Measurements from ENCODE around the gene TPI1. TPM values are rescaled to one million over a fixed set of nuclear protein-coding genes. Genes with fewer than 3 reads are reported as not detected.

TPI1 gene
- polyA plus RNA-seq (2013, experiment 1 of 2; ENCODE audit: insufficient read length) = 1,251 TPM
- 1,284 TPM for polyA plus RNA-seq (2013, experiment 2 of 2; ENCODE audit: insufficient read length)

DNA sequence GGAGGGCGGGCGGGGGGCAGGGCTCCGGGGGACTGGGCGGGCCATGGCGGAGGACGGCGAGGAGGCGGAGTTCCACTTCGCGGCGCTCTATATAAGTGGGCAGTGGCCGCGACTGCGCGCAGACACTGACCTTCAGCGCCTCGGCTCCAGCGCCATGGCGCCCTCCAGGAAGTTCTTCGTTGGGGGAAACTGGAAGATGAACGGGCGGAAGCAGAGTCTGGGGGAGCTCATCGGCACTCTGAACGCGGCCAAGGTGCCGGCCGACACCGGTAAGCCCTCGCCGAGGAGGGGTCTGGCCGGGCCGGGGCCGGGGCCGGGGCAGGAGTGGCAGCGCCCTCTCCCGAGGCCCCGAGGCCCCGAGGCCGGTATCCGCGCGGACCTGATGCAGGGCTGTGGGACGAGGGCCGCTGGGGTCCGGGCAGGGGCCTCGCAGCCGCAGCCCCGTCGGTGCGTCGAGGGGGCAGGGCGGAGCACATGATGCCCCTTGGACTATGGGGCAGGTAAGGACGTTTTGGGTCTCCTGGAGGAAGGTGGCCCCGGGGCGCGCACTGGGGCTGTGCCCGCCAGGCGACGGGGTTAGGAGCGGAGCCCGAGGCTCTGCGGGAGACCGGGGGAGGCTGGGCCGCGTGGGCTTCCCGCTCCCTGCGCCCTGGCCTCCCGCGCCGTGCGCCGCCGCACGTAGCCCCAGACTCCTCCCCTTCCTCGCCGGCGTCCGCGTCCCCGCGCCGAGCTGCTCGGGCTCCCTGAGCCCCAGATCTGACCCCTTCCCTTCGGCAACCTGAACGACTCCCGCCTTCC lies at the start of gene TPI1:
Gene TPI1 (plus strand): TSS at position 119 of the 798 bp plus-strand sequence. CDS start 36 bp downstream, at position 155.
- DNase-seq = peak; percentile 80

DNA sequence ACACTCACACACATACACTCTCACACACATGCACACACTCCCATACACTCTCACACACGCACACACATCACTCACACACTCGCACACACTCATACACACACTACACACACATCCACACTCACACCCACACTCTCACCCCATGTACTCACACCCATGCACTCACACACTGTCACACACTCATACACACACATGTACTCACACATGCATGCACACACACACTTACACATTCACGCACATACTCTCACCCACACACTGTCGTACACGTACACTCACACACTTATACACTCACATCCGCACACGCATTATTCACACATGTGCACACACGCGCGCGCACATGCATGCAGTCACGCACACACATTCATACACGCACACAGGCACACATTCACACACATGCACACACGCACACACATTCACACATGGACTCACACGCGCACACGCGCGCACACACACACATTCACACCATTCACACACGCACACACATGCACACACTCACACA lies 49.6 kb upstream of the TPI1 start:
- DNase-seq = no peak

DNA sequence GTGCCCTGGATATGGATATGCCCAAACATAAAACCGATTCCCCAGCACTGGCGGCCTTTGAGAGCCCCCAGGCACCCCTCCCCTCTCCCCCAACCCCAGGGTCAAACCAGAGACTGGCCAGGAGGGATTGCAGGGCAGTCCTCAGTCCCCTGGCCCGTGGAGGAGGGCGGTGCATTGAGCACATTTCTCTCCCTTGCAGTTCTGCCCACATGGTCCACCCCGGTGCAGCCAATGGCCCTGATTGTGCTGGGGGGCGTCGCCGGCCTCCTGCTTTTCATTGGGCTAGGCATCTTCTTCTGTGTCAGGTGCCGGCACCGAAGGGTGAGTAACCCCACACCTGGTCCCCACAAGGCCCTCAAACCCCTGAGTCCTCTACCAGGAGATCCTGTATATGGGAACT lies 49.1 kb upstream of the TPI1 start:
- no peak for DNase-seq

DNA sequence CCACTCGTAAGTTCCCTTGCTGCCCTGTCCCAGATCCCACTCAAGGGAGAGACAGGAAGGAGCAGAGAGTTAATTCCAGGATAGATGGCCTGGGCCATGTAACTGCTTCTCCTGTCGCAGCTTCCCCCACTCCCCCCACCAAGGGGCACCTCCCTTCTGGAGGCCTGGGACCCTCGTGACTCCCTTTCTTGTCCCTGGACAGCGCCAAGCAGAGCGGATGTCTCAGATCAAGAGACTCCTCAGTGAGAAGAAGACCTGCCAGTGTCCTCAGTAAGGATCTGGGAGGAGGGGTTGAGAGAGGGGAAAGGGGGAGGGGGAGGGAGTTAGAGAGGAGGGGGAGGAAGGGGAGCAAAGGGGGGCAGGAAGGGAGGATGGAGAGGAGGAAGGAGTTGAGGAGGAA lies 48.7 kb upstream of the TPI1 start:
- DNase-seq = no peak

DNA sequence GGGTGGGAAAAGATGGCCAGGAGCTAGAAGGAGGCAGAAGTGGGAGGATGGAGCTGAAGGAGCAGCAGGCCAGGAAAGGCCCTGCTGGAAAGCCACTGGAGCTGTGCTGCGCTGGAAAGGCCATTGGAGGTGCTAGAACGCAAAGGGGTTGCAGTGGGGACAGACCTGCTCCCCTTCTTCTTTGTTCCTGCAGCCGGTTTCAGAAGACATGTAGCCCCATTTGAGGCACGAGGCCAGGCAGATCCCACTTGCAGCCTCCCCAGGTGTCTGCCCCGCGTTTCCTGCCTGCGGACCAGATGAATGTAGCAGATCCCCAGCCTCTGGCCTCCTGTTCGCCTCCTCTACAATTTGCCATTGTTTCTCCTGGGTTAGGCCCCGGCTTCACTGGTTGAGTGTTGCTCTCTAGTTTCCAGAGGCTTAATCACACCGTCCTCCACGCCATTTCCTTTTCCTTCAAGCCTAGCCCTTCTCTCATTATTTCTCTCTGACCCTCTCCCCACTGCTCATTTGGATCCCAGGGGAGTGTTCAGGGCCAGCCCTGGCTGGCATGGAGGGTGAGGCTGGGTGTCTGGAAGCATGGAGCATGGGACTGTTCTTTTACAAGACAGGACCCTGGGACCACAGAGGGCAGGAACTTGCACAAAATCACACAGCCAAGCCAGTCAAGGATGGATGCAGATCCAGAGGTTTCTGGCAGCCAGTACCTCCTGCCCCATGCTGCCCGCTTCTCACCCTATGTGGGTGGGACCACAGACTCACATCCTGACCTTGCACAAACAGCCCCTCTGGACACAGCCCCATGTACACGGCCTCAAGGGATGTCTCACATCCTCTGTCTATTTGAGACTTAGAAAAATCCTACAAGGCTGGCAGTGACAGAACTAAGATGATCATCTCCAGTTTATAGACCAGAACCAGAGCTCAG lies 48.0 kb upstream of the TPI1 start:
- no peak for DNase-seq

DNA sequence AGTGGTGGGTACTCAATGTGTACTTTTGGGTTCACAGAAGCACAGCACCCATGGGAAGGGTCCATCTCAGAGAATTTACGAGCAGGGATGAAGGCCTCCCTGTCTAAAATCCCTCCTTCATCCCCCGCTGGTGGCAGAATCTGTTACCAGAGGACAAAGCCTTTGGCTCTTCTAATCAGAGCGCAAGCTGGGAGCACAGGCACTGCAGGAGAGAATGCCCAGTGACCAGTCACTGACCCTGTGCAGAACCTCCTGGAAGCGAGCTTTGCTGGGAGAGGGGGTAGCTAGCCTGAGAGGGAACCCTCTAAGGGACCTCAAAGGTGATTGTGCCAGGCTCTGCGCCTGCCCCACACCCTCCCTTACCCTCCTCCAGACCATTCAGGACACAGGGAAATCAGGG lies 47.2 kb upstream of the TPI1 start:
- no peak for DNase-seq

DNA sequence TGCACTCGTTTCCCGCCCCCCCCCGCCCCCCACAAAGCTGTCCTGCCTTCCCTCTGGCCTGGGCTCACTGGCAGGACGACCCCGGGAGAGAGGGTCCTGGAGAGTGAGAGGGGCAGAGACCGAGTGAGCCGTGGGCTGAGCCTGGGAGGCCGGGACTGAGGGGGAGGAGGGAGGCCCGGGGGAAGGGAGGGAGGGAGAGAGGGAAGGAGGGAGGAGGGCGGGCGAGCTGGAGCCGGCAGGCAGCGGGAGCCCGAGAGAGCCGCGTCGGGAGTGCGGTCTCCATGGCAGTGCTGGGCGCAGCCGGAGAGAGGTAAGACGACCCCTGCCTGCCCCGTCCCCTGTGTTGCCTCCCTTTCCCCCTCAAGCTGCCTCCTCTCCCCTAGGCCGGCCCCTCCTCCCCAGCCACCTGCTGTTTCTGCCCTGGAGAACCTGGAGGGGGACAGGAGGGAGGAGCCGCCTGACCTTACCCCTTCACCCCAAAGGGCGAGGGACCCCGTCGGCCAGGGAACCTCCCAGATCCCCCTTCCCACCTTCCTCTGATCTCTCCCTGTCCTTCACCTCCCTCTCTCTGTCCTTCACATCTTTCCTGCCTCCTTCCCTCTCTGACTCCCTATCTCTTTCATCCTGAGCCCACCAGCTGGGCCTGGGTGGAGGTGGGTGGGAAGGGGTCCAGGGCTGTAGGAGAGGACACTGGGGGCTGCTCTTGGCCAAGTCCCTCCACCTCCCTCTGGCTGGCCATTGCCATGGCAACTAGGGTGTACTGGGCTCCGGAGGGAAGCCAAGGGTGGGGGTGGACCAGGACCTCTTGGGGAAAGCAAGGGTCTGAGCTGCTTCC lies 45.5 kb upstream of the TPI1 start, which contains the start of gene GPR162:
Gene GPR162 (plus strand): TSS at position 231 of the 835 bp plus-strand sequence. CDS start 2,078 bp downstream, outside the sequence.
- DNase-seq = peak; percentile 61

DNA sequence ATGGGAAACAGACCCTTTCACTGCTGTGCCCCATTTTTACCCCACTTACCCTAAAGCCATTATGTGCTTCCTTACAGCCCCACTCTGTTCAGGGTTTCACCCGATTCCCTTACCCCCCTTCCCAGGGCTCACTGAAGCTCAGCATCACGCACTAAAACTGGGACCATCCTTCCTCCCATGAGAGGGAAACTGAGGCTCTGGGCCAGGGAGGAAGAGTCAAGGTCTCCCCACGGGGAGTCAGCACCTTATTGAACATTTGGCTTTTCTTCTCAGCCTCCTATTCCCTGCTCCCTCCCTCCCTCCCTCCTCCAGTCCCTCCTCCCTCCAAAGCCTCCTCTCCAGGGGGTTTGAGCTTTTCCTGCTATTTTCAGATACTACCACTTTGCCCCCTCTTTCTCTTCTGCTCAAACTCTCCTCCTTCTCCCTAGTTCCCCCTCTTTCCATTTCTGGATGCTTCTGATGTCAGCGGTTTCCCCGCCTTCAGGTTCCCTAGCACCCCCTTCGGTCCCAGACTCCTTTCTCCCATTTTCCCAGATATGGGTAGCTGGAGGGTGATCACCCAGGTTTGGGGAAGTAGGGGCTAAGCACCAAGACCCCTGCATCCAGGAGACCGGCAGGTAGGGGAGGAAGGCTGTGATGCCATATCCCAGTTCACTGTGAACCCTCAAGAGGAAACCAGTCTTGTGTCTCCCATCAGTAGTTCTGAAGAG lies 44.8 kb upstream of the TPI1 start:
- no peak for DNase-seq

DNA sequence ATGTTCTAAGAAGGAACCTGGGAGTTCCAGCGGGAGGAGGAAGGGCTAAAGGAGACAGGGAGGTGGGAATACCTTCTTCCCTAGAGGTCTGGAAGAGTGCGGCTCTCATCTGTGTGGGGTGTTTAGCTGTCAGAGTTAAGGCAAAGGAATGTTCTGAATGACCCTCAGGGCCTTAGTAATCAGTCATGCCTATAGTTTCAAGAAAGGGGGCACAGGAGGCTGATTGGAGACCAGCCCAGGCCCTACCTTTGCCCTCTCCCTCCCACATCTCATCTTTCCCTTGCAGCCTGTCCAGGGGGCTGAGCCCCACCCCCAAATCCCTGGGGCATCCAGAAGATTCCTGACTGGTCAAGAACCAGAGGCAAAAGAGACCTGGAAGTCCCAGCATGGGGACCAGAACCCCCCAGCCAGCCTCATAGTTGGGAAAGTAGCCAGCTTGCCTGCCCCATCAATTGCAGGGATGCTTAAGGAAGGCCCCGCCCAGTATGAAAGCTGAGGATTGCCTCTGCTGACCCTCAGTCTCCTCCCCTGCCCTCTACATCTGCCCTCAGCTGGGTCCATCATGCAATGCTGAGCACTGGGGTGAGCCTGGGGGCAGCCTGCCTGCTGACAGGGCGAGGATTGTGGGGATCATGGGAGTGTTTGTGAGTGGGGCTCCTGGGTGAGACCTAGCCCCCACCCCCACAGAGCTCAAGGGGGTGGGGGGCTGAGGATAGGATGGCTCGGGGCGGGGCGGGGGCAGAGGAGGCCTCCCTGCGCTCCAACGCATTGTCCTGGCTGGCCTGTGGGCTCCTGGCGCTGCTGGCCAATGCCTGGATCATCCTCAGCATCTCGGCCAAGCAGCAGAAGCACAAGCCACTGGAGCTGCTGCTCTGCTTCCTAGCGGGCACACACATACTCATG lies 43.9 kb upstream of the TPI1 start:
- no peak for DNase-seq

DNA sequence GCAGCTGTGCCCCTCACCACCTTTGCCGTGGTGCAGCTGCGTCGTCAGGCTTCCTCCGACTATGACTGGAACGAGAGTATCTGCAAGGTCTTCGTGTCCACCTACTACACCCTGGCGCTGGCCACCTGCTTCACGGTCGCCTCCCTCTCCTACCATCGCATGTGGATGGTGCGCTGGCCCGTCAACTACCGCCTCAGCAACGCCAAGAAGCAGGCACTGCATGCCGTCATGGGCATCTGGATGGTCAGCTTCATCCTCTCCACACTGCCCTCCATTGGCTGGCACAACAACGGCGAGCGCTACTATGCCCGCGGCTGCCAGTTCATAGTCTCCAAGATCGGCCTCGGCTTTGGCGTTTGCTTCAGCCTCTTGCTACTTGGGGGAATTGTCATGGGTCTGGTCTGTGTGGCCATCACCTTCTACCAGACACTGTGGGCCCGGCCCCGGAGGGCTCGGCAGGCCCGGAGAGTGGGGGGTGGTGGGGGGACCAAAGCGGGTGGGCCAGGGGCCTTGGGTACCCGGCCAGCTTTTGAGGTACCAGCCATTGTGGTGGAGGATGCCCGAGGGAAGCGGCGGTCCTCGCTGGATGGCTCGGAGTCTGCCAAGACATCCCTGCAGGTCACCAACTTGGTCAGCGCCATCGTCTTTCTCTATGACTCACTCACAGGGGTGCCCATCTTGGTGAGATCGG lies 43.1 kb upstream of the TPI1 start:
- no peak for DNase-seq

DNA sequence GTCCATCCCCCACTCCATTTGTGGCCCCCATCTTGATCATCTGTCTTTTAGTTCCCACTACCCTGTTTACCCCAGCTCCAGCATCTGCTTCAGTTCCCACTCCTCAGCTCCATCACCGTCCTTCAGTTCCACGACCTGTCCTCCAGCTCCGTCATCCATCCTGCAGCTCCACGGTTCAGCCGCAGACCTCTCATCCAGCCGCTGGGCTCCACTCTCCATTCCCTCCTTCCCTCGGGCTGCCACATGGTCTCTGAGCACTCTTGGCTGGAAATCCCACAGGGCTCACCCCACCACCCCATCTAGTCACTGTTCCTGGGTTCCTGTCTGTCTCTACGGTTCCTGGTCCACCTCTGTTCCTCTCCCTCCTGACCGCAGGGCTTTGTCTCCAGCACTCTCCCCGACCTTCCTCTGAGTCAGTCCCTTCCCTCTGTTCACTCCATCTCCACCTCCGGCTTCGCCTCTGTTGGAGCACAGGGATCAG lies 42.4 kb upstream of the TPI1 start:
- DNase-seq = peak; percentile 35

DNA sequence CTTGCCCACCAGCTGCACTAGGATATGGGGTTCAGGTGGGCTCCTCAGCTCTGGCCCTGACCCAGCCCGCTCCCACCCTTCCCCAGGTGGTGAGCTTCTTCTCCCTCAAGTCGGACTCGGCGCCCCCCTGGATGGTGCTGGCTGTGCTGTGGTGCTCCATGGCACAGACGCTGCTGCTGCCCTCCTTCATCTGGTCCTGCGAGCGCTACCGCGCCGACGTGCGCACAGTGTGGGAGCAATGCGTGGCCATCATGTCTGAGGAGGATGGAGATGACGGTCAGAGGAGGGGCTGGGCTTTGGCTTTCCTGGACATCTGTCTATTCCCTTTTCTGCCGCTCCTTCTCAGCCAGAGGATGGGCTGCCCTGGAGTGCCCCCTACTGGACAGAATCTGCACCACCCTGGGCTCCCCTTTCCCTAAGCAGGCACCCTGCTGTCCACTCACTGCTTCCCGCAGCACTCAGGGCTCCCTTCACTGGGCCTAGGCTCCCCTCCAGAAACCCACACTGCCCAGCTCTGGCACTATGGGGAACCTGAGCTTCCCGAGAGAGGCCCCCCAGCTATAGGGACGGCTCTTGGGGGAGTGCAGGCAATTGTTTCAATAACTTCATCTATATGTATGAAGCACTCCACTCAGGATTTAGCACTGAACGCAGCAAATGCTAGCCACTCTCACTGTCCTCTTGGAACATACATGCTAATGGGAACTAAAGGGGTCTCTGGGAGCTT lies 41.8 kb upstream of the TPI1 start:
- peak; percentile 84 for DNase-seq

DNA sequence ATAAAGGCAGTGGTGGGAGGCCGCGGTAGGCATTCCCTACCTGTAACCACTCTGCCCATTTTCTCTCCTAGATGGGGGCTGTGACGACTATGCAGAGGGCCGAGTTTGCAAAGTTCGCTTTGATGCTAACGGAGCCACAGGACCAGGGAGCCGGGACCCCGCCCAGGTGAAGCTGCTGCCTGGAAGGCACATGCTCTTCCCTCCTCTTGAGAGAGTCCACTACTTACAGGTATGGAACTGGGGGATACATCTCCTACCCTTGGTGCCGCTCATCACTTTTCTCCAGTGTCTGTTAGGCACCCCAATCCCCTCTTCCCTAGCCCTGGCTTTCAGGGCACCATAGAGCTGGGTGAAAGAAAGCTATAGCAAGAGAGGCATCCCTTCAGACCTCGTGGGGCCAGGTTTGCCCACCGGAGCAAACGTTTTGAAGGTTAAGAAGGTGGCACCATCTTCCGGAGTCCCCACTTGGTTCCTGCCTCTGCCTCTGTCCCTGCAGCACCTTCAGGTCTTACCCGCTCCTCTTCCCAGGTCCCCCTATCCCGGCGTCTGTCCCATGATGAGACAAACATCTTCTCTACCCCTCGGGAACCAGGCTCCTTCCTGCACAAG lies 41.1 kb upstream of the TPI1 start:
- DNase-seq = no peak

DNA sequence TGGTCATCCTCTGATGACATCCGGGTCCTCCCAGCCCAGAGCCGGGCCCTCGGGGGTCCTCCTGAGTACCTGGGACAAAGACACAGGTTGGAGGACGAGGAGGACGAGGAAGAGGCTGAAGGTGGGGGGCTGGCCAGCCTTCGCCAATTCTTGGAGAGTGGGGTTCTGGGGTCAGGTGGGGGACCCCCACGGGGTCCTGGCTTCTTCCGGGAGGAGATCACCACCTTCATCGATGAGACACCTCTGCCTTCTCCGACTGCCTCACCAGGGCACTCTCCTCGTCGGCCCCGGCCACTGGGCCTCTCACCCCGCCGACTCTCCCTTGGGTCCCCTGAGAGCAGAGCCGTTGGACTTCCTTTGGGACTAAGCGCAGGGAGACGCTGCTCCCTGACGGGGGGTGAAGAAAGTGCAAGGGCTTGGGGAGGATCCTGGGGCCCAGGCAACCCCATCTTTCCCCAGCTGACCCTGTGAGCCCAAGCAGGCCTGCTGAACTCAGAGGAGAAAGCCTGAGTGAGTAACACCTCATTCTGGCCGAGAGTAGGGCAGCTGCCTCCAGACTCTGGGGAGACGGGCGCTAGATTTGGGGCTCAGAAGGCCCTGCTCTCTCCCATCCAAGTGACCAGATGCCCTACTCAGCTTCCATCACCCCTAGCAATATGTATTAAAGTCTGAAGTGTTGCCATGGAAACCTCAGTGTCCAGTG lies 40.4 kb upstream of the TPI1 start:
- no peak for DNase-seq

DNA sequence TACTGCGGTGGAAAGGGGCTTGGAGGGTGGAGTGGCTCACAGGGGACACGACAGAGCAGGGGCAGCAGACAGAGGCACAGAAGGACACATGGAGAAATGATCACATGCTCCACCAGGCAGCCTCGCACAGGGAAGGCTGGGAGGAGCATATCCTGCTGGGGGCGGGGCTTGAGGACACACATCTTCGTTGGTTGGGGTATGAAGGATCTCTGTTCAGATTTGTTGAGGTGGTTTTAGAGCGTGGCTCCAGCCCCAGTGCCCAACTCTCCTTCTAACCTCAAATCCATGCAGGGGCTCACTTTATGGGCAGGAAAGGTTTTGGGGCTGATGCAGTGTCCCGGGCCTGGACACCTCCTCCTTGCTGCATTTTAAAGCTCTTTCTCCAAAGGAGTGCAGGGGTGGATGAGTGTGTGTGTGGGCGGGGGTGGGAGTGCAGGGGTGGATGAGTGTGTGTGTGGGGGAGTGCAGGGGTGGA lies 39.9 kb upstream of the TPI1 start:
- peak; percentile 85 for DNase-seq

DNA sequence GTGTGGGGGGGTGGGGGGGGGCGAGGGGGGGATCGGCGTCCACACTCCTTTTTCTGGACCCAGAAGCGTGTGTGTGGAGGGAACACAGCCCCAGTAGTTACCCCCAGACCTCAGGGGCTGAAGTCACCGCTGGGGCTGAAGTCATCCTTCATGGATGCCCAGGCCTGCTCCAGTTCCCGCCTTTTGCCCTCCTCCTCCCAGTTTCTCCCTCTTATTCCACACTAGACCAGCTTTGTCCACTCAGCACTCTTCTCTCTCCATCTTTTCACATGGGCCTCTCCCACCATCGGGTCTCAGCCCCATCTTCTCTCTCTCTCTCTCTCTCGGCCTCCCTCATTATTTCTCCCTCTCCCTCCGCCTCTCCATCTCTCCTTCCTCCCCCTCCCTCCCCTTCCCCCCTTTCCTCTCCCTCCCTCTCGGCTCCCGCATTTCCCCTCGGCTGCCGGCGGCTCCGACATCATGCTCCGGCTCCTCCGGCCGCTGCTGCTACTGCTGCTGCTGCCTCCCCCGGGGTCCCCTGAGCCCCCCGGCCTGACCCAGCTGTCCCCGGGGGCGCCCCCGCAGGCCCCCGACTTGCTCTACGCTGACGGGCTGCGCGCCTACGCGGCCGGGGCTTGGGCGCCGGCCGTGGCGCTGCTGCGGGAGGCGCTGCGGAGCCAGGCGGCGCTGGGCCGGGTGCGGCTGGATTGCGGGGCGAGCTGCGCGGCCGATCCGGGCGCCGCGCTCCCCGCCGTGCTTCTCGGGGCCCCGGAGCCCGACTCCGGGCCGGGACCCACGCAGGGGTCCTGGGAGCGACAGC lies 39.1 kb upstream of the TPI1 start, which contains the start of gene P3H3:
Gene P3H3 (plus strand): TSS at position 426 of the 799 bp plus-strand sequence. CDS start 34 bp downstream, at position 460.
- peak; percentile 62 for DNase-seq
